HG03354 (cell line): Measurements from ENCODE around the gene PIK3R4.

ENCODE experiments used
- ATAC-seq: cut with Tn5 transposase; IDR thresholded peaks from one replicate; pipeline ENCODE4 v1.9.1; 2021; ENCODE audit warnings: mild to moderate bottlenecking; ENCODE audit not compliant: unreplicated experiment, poor library complexity, severe bottlenecking

Gene PIK3R4

GRCh38 chr3:130649061-130649654, 97.5 kb downstream of the PIK3R4 start:
- ATAC-seq: no peak

GRCh38 chr3:130648293-130648692, 98.3 kb downstream of the PIK3R4 start:
- ATAC-seq: no peak

GRCh38 chr3:130645261-130645660, 101.4 kb downstream of the PIK3R4 start:
- ATAC-seq: no peak

- no peak for ATAC-seq
Observed at GRCh38 chr3:130644628-130645253, 101.9 kb downstream of the PIK3R4 start.

GRCh38 chr3:130640027-130640426, 106.6 kb downstream of the PIK3R4 start:
- ATAC-seq: no peak

GRCh38 chr3:130636480-130637234, 110.0 kb downstream of the PIK3R4 start:
- ATAC-seq: no peak

- ATAC-seq: no peak
Observed at GRCh38 chr3:130635978-130636377, 110.7 kb downstream of the PIK3R4 start.

GRCh38 chr3:130635285-130635684, 111.3 kb downstream of the PIK3R4 start:
- no peak for ATAC-seq
